ENCODE measurements around the gene KANK2. TPM values are rescaled to one million over a fixed set of nuclear protein-coding genes. Genes with fewer than 3 reads are reported as not detected.
"Not testable (repeated sequence)": the region's sequence is repeated elsewhere in the genome, so short reads cannot be mapped to it uniquely, and the experiment has no call there.

KANK2 gene
- total and polyA plus RNA-seq, 3 experiments from 2014 or later: 0.16 to 2.3 (median 2.0) TPM

- ChIA-PET POLR2A (no interaction called here), CTCF (no interaction called here)
- Histone ChIP-seq H3K36me3 (ENCODE audit: insufficient read depth, low read length) (no peaks in the 10 kb centered on the region), H3K9me3 (ENCODE audit: low read length) (no peaks in the 10 kb centered on the region), H3K27me3 (ENCODE audit: insufficient read depth, low read length, poor library complexity, severe bottlenecking) (no peaks in the 10 kb centered on the region), H3K4me1 (ENCODE audit: insufficient read depth, low read length) (peaks cover 14% of the 10 kb centered on the region), H3K4me3 (ENCODE audit: low read length) (no peak overlapping the region), H3K27ac (ENCODE audit: low read depth, low read length) (no peak overlapping the region)
- Mint-ChIP-seq H3K4me3 (no peak overlapping the region), H3K36me3 (no peaks in the 10 kb centered on the region), H3K27me3 (peaks cover 0 to 4% of the 10 kb centered on the region in 2 donors), H3K4me1 (peaks cover 5 to 6% (median 6%) of the 10 kb centered on the region in 3 donors), H3K27ac (no peak overlapping the region), H3K9me3 (no peaks in the 10 kb centered on the region)
- DNase-seq: no peak
Measured at GRCh38 chr19:11142528-11143171, 54.7 kb downstream of the KANK2 start.

DNA sequence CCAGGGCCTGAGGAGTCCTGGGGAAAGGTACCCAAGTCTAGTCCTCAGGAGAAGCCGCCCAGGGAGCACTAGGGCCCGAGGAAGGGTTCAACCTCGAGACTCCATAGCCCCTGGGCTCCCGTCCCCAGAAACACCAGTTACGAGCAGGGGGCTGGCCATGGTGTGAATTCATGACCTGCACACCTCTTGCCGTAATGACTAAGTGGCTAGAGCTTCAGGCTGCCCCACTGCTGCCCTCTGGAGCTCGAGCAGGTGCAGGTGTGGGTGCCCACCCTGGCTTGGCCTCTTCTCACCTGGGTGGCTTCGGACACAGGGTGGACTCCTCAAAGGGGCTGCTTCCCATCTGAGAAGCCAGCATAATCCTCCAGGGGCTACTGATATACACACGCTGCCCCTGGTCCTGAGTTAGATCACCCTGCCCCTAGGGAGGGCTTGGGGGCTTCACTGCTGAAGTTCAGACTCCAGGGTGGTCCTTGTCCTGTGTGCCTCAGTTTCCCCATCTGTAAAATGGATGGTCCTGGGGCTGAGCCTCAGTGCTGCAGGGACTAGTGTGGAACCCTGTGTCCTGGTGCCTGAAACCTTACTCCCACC lies 55.3 kb downstream of the KANK2 start:
- Histone ChIP-seq H3K9me3 (ENCODE audit: low read length) (no peaks in the 10 kb centered on the region), H3K36me3 (ENCODE audit: insufficient read depth, low read length) (no peaks in the 10 kb centered on the region), H3K27me3 (ENCODE audit: insufficient read depth, low read length, poor library complexity, severe bottlenecking) (no peaks in the 10 kb centered on the region), H3K4me3 (ENCODE audit: low read length) (no peak overlapping the region), H3K27ac (ENCODE audit: low read depth, low read length) (no peak overlapping the region), H3K4me1 (ENCODE audit: insufficient read depth, low read length) (peaks cover 19% of the 10 kb centered on the region)
- DNase-seq: no peak
- Mint-ChIP-seq H3K4me1 (peaks cover 7 to 9% (median 9%) of the 10 kb centered on the region in 3 donors), H3K36me3 (no peaks in the 10 kb centered on the region), H3K9me3 (no peaks in the 10 kb centered on the region), H3K27ac (no peak overlapping the region), H3K27me3 (peaks cover 0 to 4% of the 10 kb centered on the region in 2 donors), H3K4me3 (no peak overlapping the region)
- CTCF ChIA-PET: no interaction called here
- POLR2A ChIA-PET: no interaction called here

GRCh38 chr19:11140896-11141295 lies 56.4 kb downstream of the KANK2 start:
- Mint-ChIP-seq H3K9me3 (no peaks in the 10 kb centered on the region), H3K27ac (no peak overlapping the region), H3K27me3 (peaks cover 0 to 4% of the 10 kb centered on the region in 2 donors), H3K36me3 (no peaks in the 10 kb centered on the region), H3K4me3 (no peak overlapping the region), H3K4me1 (peaks cover 7 to 9% (median 9%) of the 10 kb centered on the region in 3 donors)
- Histone ChIP-seq H3K36me3 (ENCODE audit: insufficient read depth, low read length) (no peaks in the 10 kb centered on the region), H3K4me3 (ENCODE audit: low read length) (no peak overlapping the region), H3K4me1 (ENCODE audit: insufficient read depth, low read length) (peaks cover 19% of the 10 kb centered on the region), H3K27me3 (ENCODE audit: insufficient read depth, low read length, poor library complexity, severe bottlenecking) (no peaks in the 10 kb centered on the region), H3K9me3 (ENCODE audit: low read length) (no peaks in the 10 kb centered on the region), H3K27ac (ENCODE audit: low read depth, low read length) (no peak overlapping the region)
- CTCF ChIA-PET: no interaction called here
- DNase-seq: no peak
- POLR2A ChIA-PET: interaction anchor here (0.7 kb wide), 1 partner anchor 38 kb away, joined by 4 read pairs; no protein-coding TSS in a partner anchor

- H3K9me3 ChIP-seq (ENCODE audit: low read length); DNase-seq; H3K4me3 Mint-ChIP-seq; H3K36me3 Mint-ChIP-seq; H3K4me1 Mint-ChIP-seq; H3K9me3 Mint-ChIP-seq; H3K27me3 Mint-ChIP-seq; H3K4me3 ChIP-seq (ENCODE audit: low read length); H3K36me3 ChIP-seq (ENCODE audit: insufficient read depth, low read length); H3K27ac Mint-ChIP-seq; H3K27ac ChIP-seq (ENCODE audit: low read depth, low read length); CTCF ChIA-PET; H3K27me3 ChIP-seq (ENCODE audit: insufficient read depth, low read length, poor library complexity, severe bottlenecking): not testable (repeated sequence)
- peaks cover 19% of the 10 kb centered on the region for H3K4me1 ChIP-seq (ENCODE audit: insufficient read depth, low read length)
- POLR2A ChIA-PET: interaction anchor here (0.7 kb wide), 2 partner anchors 37 to 84 kb away, joined by 3 to 4 read pairs; no protein-coding TSS in a partner anchor
Measured at GRCh38 chr19:11140023-11140538, 57.3 kb downstream of the KANK2 start.

DNA sequence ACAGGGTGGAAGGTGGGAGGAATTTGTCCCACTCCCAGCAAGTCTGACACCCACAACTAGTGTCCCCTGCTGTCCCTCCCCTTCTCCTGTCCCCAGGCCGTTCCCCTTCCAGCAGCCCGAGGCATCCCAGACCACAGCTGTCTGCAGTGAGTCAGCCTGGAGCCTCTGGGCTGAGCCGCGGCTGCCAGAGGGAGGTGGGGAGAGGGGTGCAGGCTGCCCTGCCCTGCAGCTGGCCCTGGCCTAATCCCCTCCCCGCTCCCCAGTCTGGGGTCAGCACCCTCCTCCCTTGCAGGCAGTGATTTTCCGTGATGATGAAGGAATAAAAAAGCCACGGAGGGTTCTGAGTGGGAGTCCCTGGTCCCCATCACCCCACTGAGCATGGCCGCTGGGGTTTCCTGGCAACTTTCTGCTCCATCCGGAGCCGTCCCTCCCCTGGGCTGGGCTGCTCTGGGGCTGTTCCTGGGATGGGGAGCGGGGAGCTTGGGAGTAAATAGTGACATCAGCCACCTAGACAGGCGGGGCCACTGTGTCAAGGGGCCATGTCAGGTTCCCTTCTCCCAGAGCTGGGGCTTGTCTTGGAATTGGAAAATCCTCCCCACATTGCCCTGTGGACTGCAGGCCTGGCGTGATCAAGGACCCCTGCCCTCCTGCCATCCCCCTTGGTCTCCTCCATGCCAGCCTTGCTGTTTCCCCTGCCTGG lies 58.6 kb downstream of the KANK2 start:
- H3K4me3 Mint-ChIP-seq: peak overlapping the region in 1 of 7 donors; percentile 41
- H3K36me3 ChIP-seq (ENCODE audit: insufficient read depth, low read length): no peaks in the 10 kb centered on the region
- ChIA-PET CTCF (interaction anchor here (0.7 to 2.4 kb wide), 5 partner anchors 13 to 305 kb away, joined by 3 to 16 read pairs (median 3); no protein-coding TSS in a partner anchor), POLR2A (no interaction called here)
- H3K9me3 ChIP-seq (ENCODE audit: low read length): no peaks in the 10 kb centered on the region
- H3K36me3 Mint-ChIP-seq: no peaks in the 10 kb centered on the region
- H3K27ac ChIP-seq (ENCODE audit: low read depth, low read length): no peak overlapping the region
- H3K4me3 ChIP-seq (ENCODE audit: low read length): no peak overlapping the region
- DNase-seq: no peak
- peaks cover 0 to 4% of the 10 kb centered on the region in 2 donors for H3K27me3 Mint-ChIP-seq
- H3K27ac Mint-ChIP-seq: no peak overlapping the region
- H3K27me3 ChIP-seq (ENCODE audit: insufficient read depth, low read length, poor library complexity, severe bottlenecking): no peaks in the 10 kb centered on the region
- peaks cover 7 to 9% (median 9%) of the 10 kb centered on the region in 3 donors for H3K4me1 Mint-ChIP-seq
- H3K4me1 ChIP-seq (ENCODE audit: insufficient read depth, low read length): peaks cover 19% of the 10 kb centered on the region
- no peaks in the 10 kb centered on the region for H3K9me3 Mint-ChIP-seq

- Mint-ChIP-seq H3K27ac (peak overlapping the region in 6 of 8 donors; percentile 23 to 89 (median 70)), H3K27me3 (peaks cover 0 to 4% of the 10 kb centered on the region in 2 donors), H3K4me1 (peaks cover 7 to 9% (median 9%) of the 10 kb centered on the region in 3 donors), H3K9me3 (no peaks in the 10 kb centered on the region), H3K36me3 (peaks cover 0 to 3% (median 3%) of the 10 kb centered on the region in 3 donors), H3K4me3 (peak overlapping the region; percentile 14 to 92 (median 85))
- H3K27ac ChIP-seq (ENCODE audit: low read depth, low read length): no peak overlapping the region
- no peaks in the 10 kb centered on the region for H3K36me3 ChIP-seq (ENCODE audit: insufficient read depth, low read length)
- CTCF ChIA-PET: interaction anchor here (0.7 to 2.4 kb wide), 6 partner anchors 12 to 306 kb away, joined by 3 to 16 read pairs (median 4); no protein-coding TSS in a partner anchor
- peak; percentile 33 to 73 (median 47) for DNase-seq
- H3K9me3 ChIP-seq (ENCODE audit: low read length): no peaks in the 10 kb centered on the region
- H3K4me1 ChIP-seq (ENCODE audit: insufficient read depth, low read length): peaks cover 13% of the 10 kb centered on the region
- H3K27me3 ChIP-seq (ENCODE audit: insufficient read depth, low read length, poor library complexity, severe bottlenecking): no peaks in the 10 kb centered on the region
- POLR2A ChIA-PET: no interaction called here
- H3K4me3 ChIP-seq (ENCODE audit: low read length): peak overlapping the region; percentile 61
Measured at GRCh38 chr19:11137542-11138384, 59.6 kb downstream of the KANK2 start.

- POLR2A ChIA-PET: no interaction called here
- Histone ChIP-seq H3K27ac (ENCODE audit: low read depth, low read length) (no peak overlapping the region), H3K27me3 (ENCODE audit: insufficient read depth, low read length, poor library complexity, severe bottlenecking) (no peaks in the 10 kb centered on the region), H3K4me3 (ENCODE audit: low read length) (no peak overlapping the region), H3K9me3 (ENCODE audit: low read length) (no peaks in the 10 kb centered on the region), H3K4me1 (ENCODE audit: insufficient read depth, low read length) (peaks cover 11% of the 10 kb centered on the region), H3K36me3 (ENCODE audit: insufficient read depth, low read length) (peaks cover 5% of the 10 kb centered on the region)
- peaks cover 0 to 4% of the 10 kb centered on the region in 2 donors for H3K27me3 Mint-ChIP-seq
- no peak for DNase-seq
- no peaks in the 10 kb centered on the region for H3K9me3 Mint-ChIP-seq
- H3K4me1 Mint-ChIP-seq: peaks cover 7 to 9% (median 9%) of the 10 kb centered on the region in 3 donors
- peak overlapping the region in 3 of 8 donors; percentile 34 to 61 (median 42) for H3K27ac Mint-ChIP-seq
- peaks cover 0 to 10% (median 5%) of the 10 kb centered on the region in 3 donors for H3K36me3 Mint-ChIP-seq
- CTCF ChIA-PET: interaction anchor here (1.3 to 2.4 kb wide), 2 partner anchors 10 to 101 kb away, joined by 5 to 16 read pairs; no protein-coding TSS in a partner anchor
- H3K4me3 Mint-ChIP-seq: peak overlapping the region in 3 of 7 donors; percentile 32 to 50 (median 44)
Measured at GRCh38 chr19:11136400-11137101, 60.8 kb downstream of the KANK2 start.
